IPS-15b (cell line): Measurements from ENCODE around the gene MED27.
"Not testable (repeated sequence)": the region's sequence is repeated elsewhere in the genome, so short reads cannot be mapped to it uniquely, and the experiment has no call there.

Experiments
- H3K27me3 ChIP-seq: one replicate; pipeline ENCODE4 v1.6.1; 2013; ENCODE audit warnings: low read length; ENCODE audit not compliant: control insufficient read depth, insufficient read depth
- H3K36me3 ChIP-seq: one replicate; pipeline ENCODE4 v1.6.1; 2013; ENCODE audit warnings: low read length; ENCODE audit not compliant: control insufficient read depth, insufficient read depth
- H3K4me1 ChIP-seq: one replicate; pipeline ENCODE4 v1.6.1; 2013; ENCODE audit warnings: mild to moderate bottlenecking, low read length; ENCODE audit not compliant: control insufficient read depth, insufficient read depth
- H3K4me3 ChIP-seq: one replicate; pipeline ENCODE4 v1.5.1; 2013; ENCODE audit warnings: low read depth, low read length
- H3K9ac ChIP-seq: one replicate; pipeline ENCODE4 v1.6.1; 2013; ENCODE audit warnings: low read depth, mild to moderate bottlenecking, low read length
- H3K9me3 ChIP-seq: one replicate; pipeline ENCODE4 v1.6.1; 2013; ENCODE audit warnings: mild to moderate bottlenecking, low read length; ENCODE audit not compliant: control insufficient read depth, insufficient read depth

The MED27 gene

GRCh38 chr9:131946180-131946579 is 133.5 kb downstream of the MED27 start:
- no peak overlapping the region for H3K4me3 ChIP-seq
- H3K36me3 ChIP-seq: no peaks in the 10 kb centered on the region
- H3K4me1 ChIP-seq: peaks cover 22% of the 10 kb centered on the region
- H3K27me3 ChIP-seq: no peaks in the 10 kb centered on the region
- H3K9me3 ChIP-seq: no peaks in the 10 kb centered on the region
- H3K9ac ChIP-seq: no peak overlapping the region

GRCh38 chr9:131943351-131943841 is 136.3 kb downstream of the MED27 start:
- H3K27me3 ChIP-seq: no peaks in the 10 kb centered on the region
- no peak overlapping the region for H3K9ac ChIP-seq
- H3K36me3 ChIP-seq: no peaks in the 10 kb centered on the region
- no peak overlapping the region for H3K4me3 ChIP-seq
- no peaks in the 10 kb centered on the region for H3K9me3 ChIP-seq
- peaks cover 22% of the 10 kb centered on the region for H3K4me1 ChIP-seq

- H3K9me3 ChIP-seq: no peaks in the 10 kb centered on the region
- H3K36me3 ChIP-seq: no peaks in the 10 kb centered on the region
- H3K4me3 ChIP-seq: no peak overlapping the region
- peaks cover 22% of the 10 kb centered on the region for H3K4me1 ChIP-seq
- H3K27me3 ChIP-seq: no peaks in the 10 kb centered on the region
- H3K9ac ChIP-seq: no peak overlapping the region
Measured at GRCh38 chr9:131942146-131942720, 137.4 kb downstream of the MED27 start.

GRCh38 chr9:131937451-131937850 is 142.2 kb downstream of the MED27 start:
- no peak overlapping the region for H3K4me3 ChIP-seq
- H3K36me3 ChIP-seq: no peaks in the 10 kb centered on the region
- no peak overlapping the region for H3K9ac ChIP-seq
- H3K27me3 ChIP-seq: no peaks in the 10 kb centered on the region
- H3K4me1 ChIP-seq: peaks cover 5% of the 10 kb centered on the region
- H3K9me3 ChIP-seq: no peaks in the 10 kb centered on the region

- H3K9me3 ChIP-seq: no peaks in the 10 kb centered on the region
- H3K4me1 ChIP-seq: peaks cover under 1% of the 10 kb centered on the region
- H3K4me3 ChIP-seq: no peak overlapping the region
- H3K9ac ChIP-seq: no peak overlapping the region
- H3K27me3 ChIP-seq: no peaks in the 10 kb centered on the region
- no peaks in the 10 kb centered on the region for H3K36me3 ChIP-seq
Measured at GRCh38 chr9:131936929-131937328, 142.7 kb downstream of the MED27 start.

GRCh38 chr9:131934673-131935072 is 145.0 kb downstream of the MED27 start:
- H3K27me3 ChIP-seq: no peaks in the 10 kb centered on the region
- no peaks in the 10 kb centered on the region for H3K9me3 ChIP-seq
- H3K4me3 ChIP-seq: no peak overlapping the region
- H3K36me3 ChIP-seq: no peaks in the 10 kb centered on the region
- no peaks in the 10 kb centered on the region for H3K4me1 ChIP-seq
- H3K9ac ChIP-seq: no peak overlapping the region

- Histone ChIP-seq H3K4me3 (no peak overlapping the region), H3K9me3 (no peaks in the 10 kb centered on the region), H3K27me3 (no peaks in the 10 kb centered on the region), H3K4me1 (peaks cover 10% of the 10 kb centered on the region), H3K36me3 (no peaks in the 10 kb centered on the region), H3K9ac (no peak overlapping the region)
Measured at GRCh38 chr9:131927091-131927490, 152.6 kb downstream of the MED27 start.

- Histone ChIP-seq H3K27me3 (no peaks in the 10 kb centered on the region), H3K4me1 (peaks cover 10% of the 10 kb centered on the region), H3K4me3 (no peak overlapping the region), H3K36me3 (no peaks in the 10 kb centered on the region), H3K9me3 (no peaks in the 10 kb centered on the region), H3K9ac (no peak overlapping the region)
Measured at GRCh38 chr9:131926360-131926922, 153.2 kb downstream of the MED27 start.

GRCh38 chr9:131925677-131926177 is 153.9 kb downstream of the MED27 start:
- Histone ChIP-seq H3K27me3 (no peaks in the 10 kb centered on the region), H3K9ac (no peak overlapping the region), H3K4me3 (no peak overlapping the region), H3K4me1 (peaks cover 10% of the 10 kb centered on the region), H3K36me3 (no peaks in the 10 kb centered on the region), H3K9me3 (no peaks in the 10 kb centered on the region)

- Histone ChIP-seq H3K9me3 (no peaks in the 10 kb centered on the region), H3K4me1 (peaks cover 15% of the 10 kb centered on the region), H3K9ac (no peak overlapping the region), H3K4me3 (no peak overlapping the region), H3K36me3 (no peaks in the 10 kb centered on the region), H3K27me3 (no peaks in the 10 kb centered on the region)
Measured at GRCh38 chr9:131923766-131924165, 155.9 kb downstream of the MED27 start.

- Histone ChIP-seq H3K9me3 (no peaks in the 10 kb centered on the region), H3K27me3 (no peaks in the 10 kb centered on the region), H3K36me3 (no peaks in the 10 kb centered on the region), H3K4me1 (peaks cover 11% of the 10 kb centered on the region), H3K9ac (no peak overlapping the region), H3K4me3 (no peak overlapping the region)
Measured at GRCh38 chr9:131923132-131923671, 156.5 kb downstream of the MED27 start.

- H3K9me3 ChIP-seq, H3K4me1 ChIP-seq, H3K4me3 ChIP-seq, H3K36me3 ChIP-seq, H3K9ac ChIP-seq, H3K27me3 ChIP-seq: not testable (repeated sequence)
Measured at GRCh38 chr9:131921635-131922034, 158.0 kb downstream of the MED27 start.
